ENCODE results near the gene LAPTM5. TPM values are rescaled to one million over a fixed set of nuclear protein-coding genes. Genes with fewer than 3 reads are reported as not detected.

Gene LAPTM5
- total and polyA plus RNA-seq, 4 donors: 58.7 to 653 (median 271) TPM

DNA sequence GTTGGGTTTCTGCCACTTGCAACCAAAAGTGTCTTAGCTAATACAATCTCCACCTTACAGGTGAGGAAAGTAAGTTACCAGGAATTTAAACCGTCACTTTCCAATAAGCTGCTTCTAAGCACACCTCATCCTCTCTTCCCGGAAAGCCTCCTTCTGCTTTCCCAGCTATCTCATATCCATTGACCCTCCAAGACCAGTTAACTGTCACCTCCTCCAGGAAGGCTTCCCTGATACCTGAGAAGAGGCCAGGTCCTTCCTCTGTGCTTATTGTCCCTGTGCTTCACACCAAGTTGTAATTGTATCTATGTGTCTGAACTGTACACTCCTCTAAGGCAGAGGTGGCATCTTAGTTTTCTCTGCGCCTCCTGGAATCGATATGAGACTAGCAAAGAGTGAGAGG, 23.0 kb downstream of the LAPTM5 start:
- TF ChIP-seq, protein P1, sequence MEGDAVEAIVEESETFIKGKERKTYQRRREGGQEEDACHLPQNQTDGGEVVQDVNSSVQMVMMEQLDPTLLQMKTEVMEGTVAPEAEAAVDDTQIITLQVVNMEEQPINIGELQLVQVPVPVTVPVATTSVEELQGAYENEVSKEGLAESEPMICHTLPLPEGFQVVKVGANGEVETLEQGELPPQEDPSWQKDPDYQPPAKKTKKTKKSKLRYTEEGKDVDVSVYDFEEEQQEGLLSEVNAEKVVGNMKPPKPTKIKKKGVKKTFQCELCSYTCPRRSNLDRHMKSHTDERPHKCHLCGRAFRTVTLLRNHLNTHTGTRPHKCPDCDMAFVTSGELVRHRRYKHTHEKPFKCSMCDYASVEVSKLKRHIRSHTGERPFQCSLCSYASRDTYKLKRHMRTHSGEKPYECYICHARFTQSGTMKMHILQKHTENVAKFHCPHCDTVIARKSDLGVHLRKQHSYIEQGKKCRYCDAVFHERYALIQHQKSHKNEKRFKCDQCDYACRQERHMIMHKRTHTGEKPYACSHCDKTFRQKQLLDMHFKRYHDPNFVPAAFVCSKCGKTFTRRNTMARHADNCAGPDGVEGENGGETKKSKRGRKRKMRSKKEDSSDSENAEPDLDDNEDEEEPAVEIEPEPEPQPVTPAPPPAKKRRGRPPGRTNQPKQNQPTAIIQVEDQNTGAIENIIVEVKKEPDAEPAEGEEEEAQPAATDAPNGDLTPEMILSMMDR (IDR thresholded peaks at IDR 0.05; ENCODE audit: control extremely low read depth, extremely low read depth): no peak
- ATAC-seq (ENCODE audit: insufficient read depth, low FRiP score): no peak
- Histone ChIP-seq H3K4me1 (ENCODE audit: control insufficient read depth in 5 of 5, insufficient read depth in 5 of 5, low read length in 5 of 5) (peaks cover 0 to 3% (median 0%) of the 10 kb centered on the region in 5 donors), H3K27ac (ENCODE audit: low read depth in 1 of 2, low read length in 1 of 2) (no peak overlapping the region), H3K4me3 (no peak overlapping the region), H3K9ac (ENCODE audit: insufficient read depth in 1 of 2, low read length in 2 of 2) (no peak overlapping the region), H3K27me3 (ENCODE audit: control insufficient read depth in 3 of 3, insufficient read depth in 3 of 3, low read length in 2 of 3) (no peaks in the 10 kb centered on the region), H3K36me3 (ENCODE audit: control insufficient read depth in 4 of 4, insufficient read depth in 4 of 4, low read length in 4 of 4) (peaks cover 0 to 32% (median 0%) of the 10 kb centered on the region in 4 donors), H3K9me3 (ENCODE audit: control insufficient read depth in 4 of 4, insufficient read depth in 3 of 4, low read length in 3 of 4) (peaks cover 0 to 3% (median 0%) of the 10 kb centered on the region in 4 donors)
- 93% methylated on average over 4 of the region's 4 CpGs for WGBS, 2 donors
- no peak for DNase-seq

DNA sequence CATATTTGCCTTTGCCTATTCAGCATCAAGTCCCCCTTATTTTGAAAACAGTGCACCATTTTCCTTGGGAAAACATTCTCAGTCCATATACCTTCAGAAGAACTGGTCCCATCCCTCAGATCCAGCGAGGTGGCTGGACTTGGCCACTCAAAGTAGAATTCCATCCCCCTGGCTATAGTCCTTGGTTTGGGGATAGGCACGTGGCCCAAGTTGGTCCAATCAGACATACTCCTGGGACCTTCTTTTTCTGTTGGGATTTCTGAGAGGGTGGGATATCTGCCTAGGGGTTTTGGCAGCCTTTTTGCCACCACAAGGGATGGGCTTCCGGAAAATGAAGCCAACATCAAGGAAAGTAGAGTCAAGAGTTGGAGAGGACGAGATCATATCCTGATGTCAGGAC, 23.5 kb downstream of the LAPTM5 start:
- Histone ChIP-seq H3K9ac (ENCODE audit: insufficient read depth in 1 of 2, low read length in 2 of 2) (no peak overlapping the region), H3K27me3 (ENCODE audit: control insufficient read depth in 3 of 3, insufficient read depth in 3 of 3, low read length in 2 of 3) (no peaks in the 10 kb centered on the region), H3K9me3 (ENCODE audit: control insufficient read depth in 4 of 4, insufficient read depth in 3 of 4, low read length in 3 of 4) (peaks cover 0 to 3% (median 0%) of the 10 kb centered on the region in 4 donors), H3K4me3 (no peak overlapping the region), H3K27ac (ENCODE audit: low read depth in 1 of 2, low read length in 1 of 2) (no peak overlapping the region), H3K36me3 (ENCODE audit: control insufficient read depth in 4 of 4, insufficient read depth in 4 of 4, low read length in 4 of 4) (peaks cover 0 to 28% (median 0%) of the 10 kb centered on the region in 4 donors), H3K4me1 (ENCODE audit: control insufficient read depth in 5 of 5, insufficient read depth in 5 of 5, low read length in 5 of 5) (peaks cover 0 to 3% (median 0%) of the 10 kb centered on the region in 5 donors)
- TF ChIP-seq, protein P1 (IDR thresholded peaks at IDR 0.05; ENCODE audit: control extremely low read depth, extremely low read depth): no peak
- ATAC-seq (ENCODE audit: insufficient read depth, low FRiP score) (no peak), DNase-seq (no peak)
- WGBS, 2 donors: 94 to 95% methylated on average over 4 of the region's 4 CpGs

DNA sequence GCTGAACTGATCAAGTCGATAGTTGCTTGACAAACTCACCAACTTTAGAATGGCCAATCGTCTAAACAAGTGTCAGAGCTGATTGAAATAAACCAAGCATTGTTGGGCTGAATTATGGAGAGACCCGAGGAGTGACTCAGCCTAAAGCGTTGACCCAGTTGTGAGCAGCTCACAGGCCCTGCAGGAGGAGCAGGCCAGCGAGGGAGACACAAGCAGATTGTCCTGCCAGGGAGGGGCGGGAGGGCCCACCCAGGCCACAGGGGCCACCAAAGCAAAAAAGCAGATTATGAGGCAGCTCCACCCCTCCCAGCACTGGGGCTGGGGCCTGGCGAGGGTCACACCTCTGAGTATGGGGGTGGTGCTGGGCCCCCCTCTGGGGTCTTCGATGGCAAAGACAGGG, 24.1 kb downstream of the LAPTM5 start:
- Histone ChIP-seq H3K4me3 (no peak overlapping the region), H3K27ac (ENCODE audit: low read depth in 1 of 2, low read length in 1 of 2) (no peak overlapping the region), H3K27me3 (ENCODE audit: control insufficient read depth in 3 of 3, insufficient read depth in 3 of 3, low read length in 2 of 3) (no peaks in the 10 kb centered on the region), H3K36me3 (ENCODE audit: control insufficient read depth in 4 of 4, insufficient read depth in 4 of 4, low read length in 4 of 4) (peaks cover 0 to 24% (median 0%) of the 10 kb centered on the region in 4 donors), H3K4me1 (ENCODE audit: control insufficient read depth in 5 of 5, insufficient read depth in 5 of 5, low read length in 5 of 5) (peaks cover 0 to 3% (median 0%) of the 10 kb centered on the region in 5 donors), H3K9ac (ENCODE audit: insufficient read depth in 1 of 2, low read length in 2 of 2) (no peak overlapping the region), H3K9me3 (ENCODE audit: control insufficient read depth in 4 of 4, insufficient read depth in 3 of 4, low read length in 3 of 4) (peaks cover 0 to 2% (median 0%) of the 10 kb centered on the region in 4 donors)
- TF ChIP-seq, protein P1 (IDR thresholded peaks at IDR 0.05; ENCODE audit: control extremely low read depth, extremely low read depth): no peak
- DNase-seq (no peak), ATAC-seq (ENCODE audit: insufficient read depth, low FRiP score) (no peak)
- 87 to 90% methylated on average over 8 of the region's 8 CpGs for WGBS, 2 donors

All from lung (tissue), 12 donors.